GM18511 (cell line): ENCODE measurements around the gene CYB5R4.

Experiments used
- ATAC-seq: cut with Tn5 transposase; IDR thresholded peaks from one replicate; pipeline ENCODE4 v1.9.1; 2021; ENCODE audit warnings: mild to moderate bottlenecking, moderate library complexity; ENCODE audit not compliant: unreplicated experiment

CYB5R4 gene

GRCh38 chr6:83859410-83860358 lies at the start of gene CYB5R4:
CYB5R4 (plus strand) TSS chr6:83859689; CDS start chr6:83859783, 94 bp downstream.
- ATAC-seq = peak; percentile 99

GRCh38 chr6:83812595-83812994 lies 46.9 kb upstream of the CYB5R4 start:
- no peak for ATAC-seq

- ATAC-seq = no peak
Observed at GRCh38 chr6:83815631-83816272, 43.7 kb upstream of the CYB5R4 start.

- ATAC-seq = no peak
Observed at GRCh38 chr6:83822629-83823169, 36.8 kb upstream of the CYB5R4 start.

GRCh38 chr6:83824388-83824801 lies 35.1 kb upstream of the CYB5R4 start:
- ATAC-seq = no peak

DNA sequence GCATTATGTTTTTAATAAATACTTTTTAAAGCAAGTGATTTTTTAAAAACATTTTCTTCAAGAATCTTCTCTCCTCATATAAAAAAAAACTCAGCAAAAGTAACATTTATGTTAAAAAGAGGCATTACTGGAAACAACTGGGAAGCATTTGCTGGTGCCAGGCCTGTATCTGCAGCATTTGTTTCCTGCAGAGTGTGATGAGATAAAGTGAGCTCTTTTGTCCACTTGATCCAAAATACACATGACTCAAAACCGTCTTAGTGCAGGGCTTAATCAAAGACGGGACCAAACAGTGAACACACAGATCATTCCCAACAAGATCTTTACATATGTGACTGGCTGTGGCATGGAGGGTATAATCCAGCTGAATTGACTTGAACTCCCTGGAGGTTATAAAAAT lies 34.7 kb upstream of the CYB5R4 start:
- no peak for ATAC-seq

DNA sequence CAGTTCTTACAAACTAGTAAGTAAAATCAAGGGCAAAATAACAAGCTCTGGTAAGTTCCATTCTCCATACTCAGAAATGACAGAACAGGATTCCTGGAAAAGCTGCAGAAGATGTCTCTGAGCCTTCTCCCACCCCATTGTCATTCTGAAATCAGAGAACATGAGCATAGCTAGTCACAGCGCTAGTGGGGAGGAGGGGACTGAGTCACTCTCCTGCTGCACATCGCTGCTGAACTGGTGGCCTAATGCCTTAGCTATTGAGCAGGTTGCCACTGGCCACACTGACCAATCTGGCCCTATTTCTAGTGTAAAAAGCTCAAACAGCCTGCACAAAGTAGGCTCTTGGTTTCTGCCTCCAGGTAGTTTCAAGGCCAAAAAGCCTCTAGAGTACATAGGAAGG lies 32.4 kb upstream of the CYB5R4 start:
- no peak for ATAC-seq

DNA sequence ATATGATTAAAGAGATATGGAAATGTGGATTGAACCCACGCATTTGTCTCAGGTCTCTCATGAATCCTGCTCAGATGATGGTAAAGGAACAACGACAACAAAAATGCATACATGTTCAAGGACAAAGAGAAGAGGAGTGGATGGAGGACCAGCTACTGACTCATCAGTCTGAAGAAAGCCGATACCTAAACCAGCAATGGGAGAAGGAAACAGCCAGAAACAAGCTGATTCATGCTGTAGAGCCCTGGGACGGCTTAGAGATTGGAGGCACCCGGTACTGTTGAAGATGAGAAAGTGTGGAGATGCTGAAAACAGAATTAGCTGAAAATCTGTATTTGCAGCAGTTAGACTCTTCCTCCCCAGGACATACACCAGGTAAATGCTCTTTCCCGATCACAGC lies 20.8 kb upstream of the CYB5R4 start:
- no peak for ATAC-seq

- ATAC-seq = no peak
Observed at GRCh38 chr6:83844170-83844569, 15.3 kb upstream of the CYB5R4 start.

- no peak for ATAC-seq
Observed at GRCh38 chr6:83846291-83846690, 13.2 kb upstream of the CYB5R4 start.

- peak; percentile 94 for ATAC-seq
Observed at GRCh38 chr6:83847179-83847578, 12.3 kb upstream of the CYB5R4 start.

GRCh38 chr6:83849127-83849526 lies 10.4 kb upstream of the CYB5R4 start:
- ATAC-seq = no peak

DNA sequence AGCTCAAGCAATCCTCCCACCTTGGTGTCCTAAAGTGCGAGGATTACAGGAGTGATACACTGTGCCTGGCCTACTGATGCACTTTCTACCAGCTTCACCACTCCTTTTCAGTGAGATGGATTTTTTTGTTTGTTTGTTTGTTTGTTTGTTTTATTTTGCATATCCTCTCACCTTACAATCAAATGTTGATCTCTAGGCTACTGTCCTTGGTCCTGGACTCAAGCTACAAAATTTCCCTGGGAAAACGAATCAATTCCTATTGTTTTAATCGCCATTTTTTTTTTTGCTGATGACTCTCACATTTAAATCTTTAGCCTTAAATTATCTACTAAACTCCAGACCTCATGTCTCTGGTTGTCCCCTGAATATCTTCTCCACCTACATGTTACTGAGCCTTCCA lies 9.9 kb upstream of the CYB5R4 start:
- ATAC-seq = no peak

- no peak for ATAC-seq
Observed at GRCh38 chr6:83852528-83853177, 6.8 kb upstream of the CYB5R4 start.

- ATAC-seq = no peak
Observed at GRCh38 chr6:83853178-83854000, 6.1 kb upstream of the CYB5R4 start, which contains the start of gene RIPPLY2. RIPPLY2 (plus strand) TSS chr6:83853360; CDS start chr6:83853417, 57 bp downstream.

- no peak for ATAC-seq
Observed at GRCh38 chr6:83854001-83854501, 5.4 kb upstream of the CYB5R4 start.

DNA sequence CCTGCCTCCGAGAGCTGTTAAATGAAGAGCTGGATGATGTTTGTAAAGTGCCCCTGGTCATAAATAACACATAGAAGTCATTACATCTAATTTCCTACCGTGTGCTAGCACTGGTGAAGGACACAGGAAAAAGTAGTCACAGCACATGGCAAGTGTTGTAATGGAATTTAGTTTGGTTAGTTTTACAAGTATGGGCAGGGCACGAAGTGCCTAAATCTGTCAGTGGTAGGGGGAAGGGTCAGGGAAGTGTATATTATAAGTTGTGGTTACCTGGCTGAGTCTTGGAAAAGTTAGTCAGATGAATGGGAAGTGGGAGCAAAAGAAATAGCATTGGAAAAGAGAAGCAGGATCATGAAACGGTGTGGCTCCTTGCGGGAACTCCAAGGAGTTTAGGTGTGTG lies 4.7 kb upstream of the CYB5R4 start:
- ATAC-seq = no peak

DNA sequence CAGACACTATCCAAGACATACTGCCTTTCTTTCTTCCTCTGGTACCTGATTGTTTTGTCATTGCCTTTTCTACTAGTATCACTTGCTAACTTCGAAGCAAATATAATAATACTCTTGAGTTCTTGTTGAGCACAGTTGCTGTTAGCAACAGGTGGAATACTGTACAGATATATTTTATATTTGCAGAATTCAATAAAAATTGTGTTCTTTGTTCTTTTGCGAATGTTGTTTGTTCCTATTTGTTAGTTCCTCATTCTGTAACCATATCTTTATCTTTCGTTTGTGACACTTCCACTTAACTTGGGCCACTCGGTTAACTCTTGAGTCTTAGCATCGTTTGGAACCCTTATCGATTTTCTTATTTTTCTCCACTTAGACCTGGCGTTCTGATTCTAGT lies 868 bp downstream of the CYB5R4 start:
- no peak for ATAC-seq

- no peak for ATAC-seq
Observed at GRCh38 chr6:83860782-83861495, 1.4 kb downstream of the CYB5R4 start.
